ENCODE measurements around the gene SH2D1B.

DNA sequence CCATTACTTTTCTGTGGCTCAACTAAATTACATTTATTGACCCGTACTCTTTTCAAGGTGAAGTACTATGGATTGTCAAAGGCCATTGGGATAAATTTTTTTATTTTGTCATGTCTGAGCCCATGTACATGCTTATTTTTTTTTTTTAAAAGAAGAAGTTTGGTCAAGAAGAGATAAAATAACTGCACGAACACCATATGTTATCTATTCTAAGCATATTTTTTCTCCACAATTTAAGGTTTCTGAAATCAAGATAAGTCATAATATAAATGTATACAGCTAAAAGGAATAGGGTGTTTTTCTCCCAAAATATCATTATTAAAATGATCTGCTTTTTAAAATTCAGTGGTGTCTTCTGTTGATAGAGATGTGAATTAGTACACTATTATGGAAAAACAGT is 35.0 kb upstream of the SH2D1B start:
- TF ChIP-seq POLR2A (IDR thresholded peaks at IDR 0.05; ENCODE audit: low read depth, low read length), result no peak
- TF ChIP-seq POLR2AphosphoS5 (IDR thresholded peaks at IDR 0.05; ENCODE audit: low read depth, low read length), result no peak
